Measurements from ENCODE around the gene FGF5.

Gene FGF5

GRCh38 chr4:80295826-80296225 is 29.4 kb downstream of the FGF5 start:
- Histone ChIP-seq H3K4me3 (ENCODE audit: low read depth, low read length) (no peak overlapping the region), H3K36me3 (no peaks in the 10 kb centered on the region), H3K27ac (no peak overlapping the region), H3K9me3 (ENCODE audit: severe bottlenecking) (no peaks in the 10 kb centered on the region), H3K27me3 (ENCODE audit: insufficient read depth, low read depth, severe bottlenecking) (no peaks in the 10 kb centered on the region)
- TF ChIP-seq, protein P1, sequence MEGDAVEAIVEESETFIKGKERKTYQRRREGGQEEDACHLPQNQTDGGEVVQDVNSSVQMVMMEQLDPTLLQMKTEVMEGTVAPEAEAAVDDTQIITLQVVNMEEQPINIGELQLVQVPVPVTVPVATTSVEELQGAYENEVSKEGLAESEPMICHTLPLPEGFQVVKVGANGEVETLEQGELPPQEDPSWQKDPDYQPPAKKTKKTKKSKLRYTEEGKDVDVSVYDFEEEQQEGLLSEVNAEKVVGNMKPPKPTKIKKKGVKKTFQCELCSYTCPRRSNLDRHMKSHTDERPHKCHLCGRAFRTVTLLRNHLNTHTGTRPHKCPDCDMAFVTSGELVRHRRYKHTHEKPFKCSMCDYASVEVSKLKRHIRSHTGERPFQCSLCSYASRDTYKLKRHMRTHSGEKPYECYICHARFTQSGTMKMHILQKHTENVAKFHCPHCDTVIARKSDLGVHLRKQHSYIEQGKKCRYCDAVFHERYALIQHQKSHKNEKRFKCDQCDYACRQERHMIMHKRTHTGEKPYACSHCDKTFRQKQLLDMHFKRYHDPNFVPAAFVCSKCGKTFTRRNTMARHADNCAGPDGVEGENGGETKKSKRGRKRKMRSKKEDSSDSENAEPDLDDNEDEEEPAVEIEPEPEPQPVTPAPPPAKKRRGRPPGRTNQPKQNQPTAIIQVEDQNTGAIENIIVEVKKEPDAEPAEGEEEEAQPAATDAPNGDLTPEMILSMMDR (IDR thresholded peaks at IDR 0.05; ENCODE audit: low read depth, low read length): no peak
- no peak for DNase-seq

DNA sequence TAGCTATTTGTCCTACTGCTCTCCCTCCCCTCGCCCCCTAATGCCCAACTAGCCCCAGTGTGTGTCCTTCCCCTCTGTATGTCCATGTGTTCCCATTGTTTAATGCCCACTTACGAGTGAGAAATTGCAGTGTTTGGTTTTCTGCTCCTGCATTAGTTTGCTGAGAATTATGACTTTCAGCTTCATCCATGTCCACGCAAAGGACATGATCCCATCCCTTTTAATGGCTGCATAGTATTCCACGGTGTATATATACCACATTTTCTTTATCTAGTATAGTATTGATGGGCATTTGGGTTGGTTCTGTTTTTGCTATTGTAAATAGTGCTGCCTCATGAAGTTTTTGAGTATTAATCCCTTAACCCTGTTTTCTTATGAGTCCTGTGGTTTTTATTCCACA is 35.4 kb downstream of the FGF5 start:
- Histone ChIP-seq H3K27ac (no peak overlapping the region), H3K9me3 (ENCODE audit: severe bottlenecking) (no peaks in the 10 kb centered on the region), H3K36me3 (no peaks in the 10 kb centered on the region), H3K27me3 (ENCODE audit: insufficient read depth, low read depth, severe bottlenecking) (peaks cover 11% of the 10 kb centered on the region), H3K4me3 (ENCODE audit: low read depth, low read length) (no peak overlapping the region)
- no peak for DNase-seq
- TF ChIP-seq, protein P1 (IDR thresholded peaks at IDR 0.05; ENCODE audit: low read depth, low read length): no peak

- no peak overlapping the region for H3K4me3 ChIP-seq (ENCODE audit: low read depth, low read length)
- no peak for DNase-seq
- TF ChIP-seq, protein P1 (IDR thresholded peaks at IDR 0.05; ENCODE audit: low read depth, low read length): no peak
- H3K36me3 ChIP-seq: no peaks in the 10 kb centered on the region
- no peaks in the 10 kb centered on the region for H3K9me3 ChIP-seq (ENCODE audit: severe bottlenecking)
- H3K27me3 ChIP-seq (ENCODE audit: insufficient read depth, low read depth, severe bottlenecking): peaks cover 19% of the 10 kb centered on the region
- H3K27ac ChIP-seq: no peak overlapping the region
Observed at GRCh38 chr4:80302616-80303223, 36.3 kb downstream of the FGF5 start.

- Histone ChIP-seq H3K4me3 (ENCODE audit: low read depth, low read length) (no peak overlapping the region), H3K27ac (no peak overlapping the region), H3K27me3 (ENCODE audit: insufficient read depth, low read depth, severe bottlenecking) (peaks cover 27% of the 10 kb centered on the region), H3K36me3 (no peaks in the 10 kb centered on the region), H3K9me3 (ENCODE audit: severe bottlenecking) (no peaks in the 10 kb centered on the region)
- TF ChIP-seq, protein P1 (IDR thresholded peaks at IDR 0.05; ENCODE audit: low read depth, low read length): no peak
- no peak for DNase-seq
Observed at GRCh38 chr4:80305466-80305865, 39.0 kb downstream of the FGF5 start.

DNA sequence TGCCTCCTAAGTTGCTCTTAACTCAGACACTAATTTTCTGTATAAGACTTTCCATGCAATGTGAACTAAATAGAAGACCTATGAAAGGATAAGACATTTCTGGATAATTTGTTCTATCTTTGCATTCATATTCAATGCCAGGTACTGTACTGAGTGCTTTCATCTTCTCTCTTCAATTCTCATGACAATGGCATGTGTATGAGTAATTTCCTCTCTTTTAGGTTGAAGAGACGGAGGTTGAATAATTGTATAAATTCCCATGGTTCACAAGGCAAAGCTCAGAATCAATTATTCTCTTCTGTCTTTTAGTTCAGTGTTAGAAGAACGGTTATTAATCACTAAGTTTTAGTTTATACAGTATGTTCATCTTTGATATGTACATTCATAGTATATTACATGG is 39.8 kb downstream of the FGF5 start:
- no peaks in the 10 kb centered on the region for H3K9me3 ChIP-seq (ENCODE audit: severe bottlenecking)
- no peak overlapping the region for H3K4me3 ChIP-seq (ENCODE audit: low read depth, low read length)
- H3K27ac ChIP-seq: no peak overlapping the region
- DNase-seq: no peak
- H3K27me3 ChIP-seq (ENCODE audit: insufficient read depth, low read depth, severe bottlenecking): peaks cover 27% of the 10 kb centered on the region
- TF ChIP-seq, protein P1 (IDR thresholded peaks at IDR 0.05; ENCODE audit: low read depth, low read length): no peak
- H3K36me3 ChIP-seq: no peaks in the 10 kb centered on the region

DNA sequence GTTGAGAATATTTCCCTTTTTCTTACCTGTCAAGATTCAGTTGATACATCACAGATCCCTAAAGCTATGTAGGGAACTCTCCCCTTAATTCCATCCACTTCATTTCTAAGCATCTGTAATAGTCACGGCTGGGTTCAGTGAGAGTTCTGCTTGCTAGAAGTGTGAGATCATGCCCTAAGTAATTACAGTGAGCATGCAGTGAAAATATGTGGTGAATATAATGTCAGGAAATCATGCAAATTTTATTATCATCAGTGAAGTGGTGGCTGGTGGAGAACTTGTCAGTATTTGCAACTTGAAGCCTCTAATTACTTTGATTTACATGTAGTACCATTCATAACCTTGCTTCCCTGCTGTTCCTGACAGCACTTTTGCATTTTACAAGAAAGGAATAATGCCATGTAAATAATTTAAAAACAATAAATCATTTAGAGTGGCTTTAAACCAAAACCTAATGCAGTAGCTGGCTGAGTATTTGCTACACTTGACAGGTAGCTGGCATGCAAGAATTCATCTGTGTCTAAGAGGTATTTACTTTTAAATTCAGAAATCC is 40.8 kb downstream of the FGF5 start:
- Histone ChIP-seq H3K9me3 (ENCODE audit: severe bottlenecking) (no peaks in the 10 kb centered on the region), H3K27ac (no peak overlapping the region), H3K36me3 (no peaks in the 10 kb centered on the region), H3K27me3 (ENCODE audit: insufficient read depth, low read depth, severe bottlenecking) (peaks cover 27% of the 10 kb centered on the region), H3K4me3 (ENCODE audit: low read depth, low read length) (no peak overlapping the region)
- TF ChIP-seq, protein P1 (IDR thresholded peaks at IDR 0.05; ENCODE audit: low read depth, low read length): no peak
- no peak for DNase-seq

Data from WERI-Rb-1 (cell line).